ENCODE results near the gene NECAP2.
"Not testable (repeated sequence)": the region's sequence is repeated elsewhere in the genome, so short reads cannot be mapped to it uniquely, and the experiment has no call there.

NECAP2 gene

GRCh38 chr1:16433030-16433429 is 7.5 kb upstream of the NECAP2 start:
- FAIRE-seq: no peak

- no peak for FAIRE-seq
Measured at GRCh38 chr1:16434007-16434406, 6.5 kb upstream of the NECAP2 start.

GRCh38 chr1:16434501-16434900 is 6.0 kb upstream of the NECAP2 start:
- FAIRE-seq: no peak

GRCh38 chr1:16436946-16437474 is 3.5 kb upstream of the NECAP2 start, which contains the start of gene SPATA21:
TSS of gene SPATA21 (minus strand) at chr1:16437424. CDS start at chr1:16431371, 6,053 bp downstream.
- FAIRE-seq: no peak

- FAIRE-seq: no peak
Measured at GRCh38 chr1:16438516-16438915, 2.0 kb upstream of the NECAP2 start.

- no peak for FAIRE-seq
Measured at GRCh38 chr1:16438924-16439323, 1.6 kb upstream of the NECAP2 start.

GRCh38 chr1:16440131-16440469 is 424 bp upstream of the NECAP2 start:
- FAIRE-seq: no peak

- FAIRE-seq: no peak
Measured at GRCh38 chr1:16441282-16441665, 750 bp downstream of the NECAP2 start.

- no peak for FAIRE-seq
Measured at GRCh38 chr1:16442265-16442664, 1.7 kb downstream of the NECAP2 start.

GRCh38 chr1:16442941-16443340 is 2.4 kb downstream of the NECAP2 start:
- no peak for FAIRE-seq

- no peak for FAIRE-seq
Measured at GRCh38 chr1:16443975-16444770, 3.6 kb downstream of the NECAP2 start.

GRCh38 chr1:16445052-16445451 is 4.5 kb downstream of the NECAP2 start:
- no peak for FAIRE-seq

GRCh38 chr1:16446116-16446515 is 5.6 kb downstream of the NECAP2 start:
- FAIRE-seq: no peak

GRCh38 chr1:16447641-16448040 is 7.1 kb downstream of the NECAP2 start:
- FAIRE-seq: no peak

- FAIRE-seq: no peak
Measured at GRCh38 chr1:16449065-16449464, 8.5 kb downstream of the NECAP2 start.

GRCh38 chr1:16449666-16450065 is 9.1 kb downstream of the NECAP2 start:
- FAIRE-seq: no peak

- FAIRE-seq: no peak
Measured at GRCh38 chr1:16450863-16451481, 10.4 kb downstream of the NECAP2 start.

GRCh38 chr1:16451841-16452528 is 11.5 kb downstream of the NECAP2 start:
- FAIRE-seq: no peak

GRCh38 chr1:16454909-16455308 is 14.4 kb downstream of the NECAP2 start:
- FAIRE-seq: not testable (repeated sequence)

GRCh38 chr1:16456151-16456550 is 15.6 kb downstream of the NECAP2 start:
- FAIRE-seq: not testable (repeated sequence)

GRCh38 chr1:16458831-16459230 is 18.3 kb downstream of the NECAP2 start:
- FAIRE-seq: no peak

GRCh38 chr1:16459352-16459925 is 18.9 kb downstream of the NECAP2 start:
- FAIRE-seq: no peak

GRCh38 chr1:16461681-16462080 is 21.2 kb downstream of the NECAP2 start:
- no peak for FAIRE-seq

All from colon (tissue), 2 donors.